NCI-H1694 (cell line): Measurements from ENCODE around the gene FRAT1.

Experiments
- DNase-seq: peaks from one replicate; lab custom pipeline; 2025; lab: John Stamatoyannopoulos, UW

Gene FRAT1

GRCh38 chr10:97307866-97308780, 10.9 kb upstream of the FRAT1 start:
- DNase-seq, result no peak

- DNase-seq, result no peak
Measured at GRCh38 chr10:97311111-97311626, 7.9 kb upstream of the FRAT1 start.

- DNase-seq, result no peak
Measured at GRCh38 chr10:97312897-97313296, 6.2 kb upstream of the FRAT1 start.

- no peak for DNase-seq
Measured at GRCh38 chr10:97314671-97315070, 4.4 kb upstream of the FRAT1 start.

GRCh38 chr10:97319671-97320479, 804 bp downstream of the FRAT1 start:
- DNase-seq, result no peak

- DNase-seq, result no peak
Measured at GRCh38 chr10:97320480-97321031, 1.5 kb downstream of the FRAT1 start.

- DNase-seq, result no peak
Measured at GRCh38 chr10:97321032-97321803, 2.1 kb downstream of the FRAT1 start.

- no peak for DNase-seq
Measured at GRCh38 chr10:97321804-97322190, 2.7 kb downstream of the FRAT1 start.

- DNase-seq, result no peak
Measured at GRCh38 chr10:97323501-97323900, 4.4 kb downstream of the FRAT1 start.

- DNase-seq, result no peak
Measured at GRCh38 chr10:97325754-97326153, 6.7 kb downstream of the FRAT1 start.

GRCh38 chr10:97327348-97328294, 8.6 kb downstream of the FRAT1 start:
- DNase-seq, result no peak

GRCh38 chr10:97328646-97329453, 9.8 kb downstream of the FRAT1 start:
- DNase-seq, result no peak

GRCh38 chr10:97329766-97330165, 10.7 kb downstream of the FRAT1 start:
- no peak for DNase-seq

GRCh38 chr10:97331153-97331703, 12.2 kb downstream of the FRAT1 start:
- no peak for DNase-seq

GRCh38 chr10:97332591-97333350, 13.7 kb downstream of the FRAT1 start:
- no peak for DNase-seq

GRCh38 chr10:97333351-97333600, 14.2 kb downstream of the FRAT1 start:
- DNase-seq, result no peak

- no peak for DNase-seq
Measured at GRCh38 chr10:97333601-97334369, 14.7 kb downstream of the FRAT1 start.
